HG03095 (cell line): ENCODE results near the gene ZXDA.

ENCODE experiments used
- ATAC-seq: cut with Tn5 transposase; IDR thresholded peaks from one replicate; pipeline ENCODE4 v1.9.1; 2021; ENCODE audit warnings: moderate library complexity; ENCODE audit not compliant: unreplicated experiment

ZXDA gene

GRCh38 chrX:57899064-57899463 is 11.2 kb downstream of the ZXDA start:
- no peak for ATAC-seq

GRCh38 chrX:57871463-57871862 is 38.8 kb downstream of the ZXDA start:
- no peak for ATAC-seq
